Measurements from ENCODE around the gene DDX52.
A peak's percentile ranks its signal among the peaks of the same experiment; 100 is the strongest.
"Not testable (repeated sequence)": the region's sequence is repeated elsewhere in the genome, so short reads cannot be mapped to it uniquely, and the experiment has no call there.

DDX52 gene

GRCh38 chr17:37650419-37651003 is 7.3 kb upstream of the DDX52 start:
- DNase-seq, result no peak

GRCh38 chr17:37648555-37648954 is 5.3 kb upstream of the DDX52 start:
- DNase-seq, result no peak

GRCh38 chr17:37647856-37648255 is 4.6 kb upstream of the DDX52 start:
- no peak for DNase-seq

GRCh38 chr17:37643869-37644268 is 623 bp upstream of the DDX52 start:
- no peak for DNase-seq

- DNase-seq, result no peak
These were observed 565 bp downstream of the DDX52 start for GRCh38 chr17:37642681-37643080.

GRCh38 chr17:37640015-37640414 is 3.2 kb downstream of the DDX52 start:
- DNase-seq, result no peak

- DNase-seq, result no peak
These were observed 5.3 kb downstream of the DDX52 start for GRCh38 chr17:37637956-37638355.

GRCh38 chr17:37616430-37616829 is 26.8 kb downstream of the DDX52 start:
- not testable (repeated sequence) for DNase-seq

GRCh38 chr17:37614823-37615222 is 28.4 kb downstream of the DDX52 start:
- no peak for DNase-seq

GRCh38 chr17:37614391-37614790 is 28.9 kb downstream of the DDX52 start:
- DNase-seq, result no peak

GRCh38 chr17:37610971-37611370 is 32.3 kb downstream of the DDX52 start:
- no peak for DNase-seq

- DNase-seq, result not testable (repeated sequence)
These were observed 33.2 kb downstream of the DDX52 start for GRCh38 chr17:37610041-37610420.

GRCh38 chr17:37609170-37610040 is 33.8 kb downstream of the DDX52 start, which contains the start of gene SYNRG:
Gene SYNRG, minus strand, starts transcription at chr17:37609418. Its CDS starts 63 bp downstream, at chr17:37609355.
- peak; percentile 90 for DNase-seq

GRCh38 chr17:37608351-37609169 is 34.7 kb downstream of the DDX52 start:
- peak; percentile 33 for DNase-seq

- DNase-seq, result no peak
These were observed 35.5 kb downstream of the DDX52 start for GRCh38 chr17:37607637-37608331.

- DNase-seq, result no peak
These were observed 37.3 kb downstream of the DDX52 start for GRCh38 chr17:37605813-37606505.

GRCh38 chr17:37605081-37605480 is 38.2 kb downstream of the DDX52 start:
- DNase-seq, result no peak

- no peak for DNase-seq
These were observed 38.7 kb downstream of the DDX52 start for GRCh38 chr17:37604556-37604955.

- no peak for DNase-seq
These were observed 45.1 kb downstream of the DDX52 start for GRCh38 chr17:37598145-37598544.

GRCh38 chr17:37592291-37592690 is 51.0 kb downstream of the DDX52 start:
- no peak for DNase-seq

GRCh38 chr17:37585066-37585465 is 58.2 kb downstream of the DDX52 start:
- DNase-seq, result no peak

GRCh38 chr17:37576281-37576680 is 67.0 kb downstream of the DDX52 start:
- DNase-seq, result no peak

Measured in NCI-H526 treated with DMSO at 0.1 percent for 48 hours (cell line).